ENCODE measurements around the gene ADAMTS3.

The ADAMTS3 gene

GRCh38 chr4:72286910-72287309 is 282.1 kb downstream of the ADAMTS3 start:
- H3K27ac ChIP-seq = no peak overlapping the region
- DNase-seq (ENCODE audit: low spot score) = no peak
- no peak for TF ChIP-seq CTCF (conservative IDR thresholded peaks at IDR 0.05; ENCODE audit: low read depth)
- ChIA-PET CTCF (interaction anchor here (0.6 to 0.7 kb wide), 3 partner anchors 97 to 221 kb away, joined by 3 read pairs; no protein-coding TSS in a partner anchor), POLR2A (ENCODE audit: low non-redundant PET) (no interaction called here)

- ChIA-PET POLR2A (ENCODE audit: low non-redundant PET) (no interaction called here), CTCF (interaction anchor here (0.5 to 0.7 kb wide), 5 partner anchors 21 to 623 kb away, joined by 3 to 5 read pairs (median 3); no protein-coding TSS in a partner anchor)
- no peak overlapping the region for H3K27ac ChIP-seq
- TF ChIP-seq CTCF (conservative IDR thresholded peaks at IDR 0.05; ENCODE audit: low read depth) = 0 out of 2 replicates have a peak, but pooled peaks have one; percentile 9
- DNase-seq (ENCODE audit: low spot score) = peak; percentile 24
These were observed 282.8 kb downstream of the ADAMTS3 start for GRCh38 chr4:72286185-72286584.

- no peak for DNase-seq (ENCODE audit: low spot score)
- ChIA-PET POLR2A (ENCODE audit: low non-redundant PET) (no interaction called here), CTCF (interaction anchor here (0.6 kb wide), 1 partner anchor 21 kb away, joined by 4 read pairs; no protein-coding TSS in a partner anchor)
- TF ChIP-seq CTCF (conservative IDR thresholded peaks at IDR 0.05; ENCODE audit: low read depth) = no peak
- no peak overlapping the region for H3K27ac ChIP-seq
These were observed 285.7 kb downstream of the ADAMTS3 start for GRCh38 chr4:72283357-72283756.

GRCh38 chr4:72280252-72280651 is 288.8 kb downstream of the ADAMTS3 start:
- ChIA-PET POLR2A (ENCODE audit: low non-redundant PET) (no interaction called here), CTCF (no interaction called here)
- no peak for DNase-seq (ENCODE audit: low spot score)
- TF ChIP-seq CTCF (conservative IDR thresholded peaks at IDR 0.05; ENCODE audit: low read depth) = no peak
- no peak overlapping the region for H3K27ac ChIP-seq

GRCh38 chr4:72275381-72275780 is 293.6 kb downstream of the ADAMTS3 start:
- no peak for TF ChIP-seq CTCF (conservative IDR thresholded peaks at IDR 0.05; ENCODE audit: low read depth)
- DNase-seq (ENCODE audit: low spot score) = no peak
- ChIA-PET POLR2A (ENCODE audit: low non-redundant PET) (no interaction called here), CTCF (no interaction called here)
- no peak overlapping the region for H3K27ac ChIP-seq

GRCh38 chr4:72274251-72274650 is 294.8 kb downstream of the ADAMTS3 start:
- TF ChIP-seq CTCF (conservative IDR thresholded peaks at IDR 0.05; ENCODE audit: low read depth) = no peak
- H3K27ac ChIP-seq = no peak overlapping the region
- DNase-seq (ENCODE audit: low spot score) = no peak
- POLR2A ChIA-PET (ENCODE audit: low non-redundant PET) = no interaction called here
- CTCF ChIA-PET = interaction anchor here (0.6 kb wide), 1 partner anchor 30 kb away, joined by 4 read pairs; no protein-coding TSS in a partner anchor
